ENCODE results near the gene VWA2.

The VWA2 gene

GRCh38 chr10:114239117-114239993 lies at the start of gene VWA2:
VWA2 (plus strand) TSS chr10:114239254; CDS start chr10:114248714, 9,460 bp downstream.
- DNase-seq: no peak

- no peak for DNase-seq
Measured at GRCh38 chr10:114189700-114190099, 49.4 kb upstream of the VWA2 start.

GRCh38 chr10:114195079-114195478 lies 44.0 kb upstream of the VWA2 start:
- no peak for DNase-seq

GRCh38 chr10:114199239-114199638 lies 39.8 kb upstream of the VWA2 start:
- no peak for DNase-seq

- DNase-seq: no peak
Measured at GRCh38 chr10:114202812-114203211, 36.2 kb upstream of the VWA2 start.

GRCh38 chr10:114206902-114207301 lies 32.2 kb upstream of the VWA2 start:
- no peak for DNase-seq

- no peak for DNase-seq
Measured at GRCh38 chr10:114207349-114207748, 31.7 kb upstream of the VWA2 start.

- no peak for DNase-seq
Measured at GRCh38 chr10:114208351-114208750, 30.7 kb upstream of the VWA2 start.

GRCh38 chr10:114212153-114212552 lies 26.9 kb upstream of the VWA2 start:
- DNase-seq: no peak

GRCh38 chr10:114215033-114215432 lies 24.0 kb upstream of the VWA2 start:
- DNase-seq: no peak

GRCh38 chr10:114220281-114220680 lies 18.8 kb upstream of the VWA2 start:
- DNase-seq: no peak

GRCh38 chr10:114221235-114221634 lies 17.8 kb upstream of the VWA2 start:
- no peak for DNase-seq

- DNase-seq: no peak
Measured at GRCh38 chr10:114223066-114223465, 16.0 kb upstream of the VWA2 start.

GRCh38 chr10:114228156-114228555 lies 10.9 kb upstream of the VWA2 start:
- DNase-seq: no peak

GRCh38 chr10:114232561-114233176 lies 6.4 kb upstream of the VWA2 start:
- DNase-seq: no peak

- DNase-seq: no peak
Measured at GRCh38 chr10:114233482-114233881, 5.6 kb upstream of the VWA2 start.

GRCh38 chr10:114234132-114234531 lies 4.9 kb upstream of the VWA2 start:
- no peak for DNase-seq

- no peak for DNase-seq
Measured at GRCh38 chr10:114239994-114240345, 916 bp downstream of the VWA2 start.

GRCh38 chr10:114242235-114242634 lies 3.2 kb downstream of the VWA2 start:
- DNase-seq: no peak

- DNase-seq: no peak
Measured at GRCh38 chr10:114243661-114244060, 4.6 kb downstream of the VWA2 start.

- DNase-seq: no peak
Measured at GRCh38 chr10:114244126-114244525, 5.1 kb downstream of the VWA2 start.

GRCh38 chr10:114245121-114245791 lies 6.2 kb downstream of the VWA2 start:
- DNase-seq: no peak

GRCh38 chr10:114246679-114247305 lies 7.7 kb downstream of the VWA2 start:
- no peak for DNase-seq
